ENCODE data around the gene ASCL1. TPM values are rescaled to one million over a fixed set of nuclear protein-coding genes. Genes with fewer than 3 reads are reported as not detected.

The ASCL1 gene
- total and polyA plus RNA-seq, 10 donors = 0.02 TPM; not detected in 9

DNA sequence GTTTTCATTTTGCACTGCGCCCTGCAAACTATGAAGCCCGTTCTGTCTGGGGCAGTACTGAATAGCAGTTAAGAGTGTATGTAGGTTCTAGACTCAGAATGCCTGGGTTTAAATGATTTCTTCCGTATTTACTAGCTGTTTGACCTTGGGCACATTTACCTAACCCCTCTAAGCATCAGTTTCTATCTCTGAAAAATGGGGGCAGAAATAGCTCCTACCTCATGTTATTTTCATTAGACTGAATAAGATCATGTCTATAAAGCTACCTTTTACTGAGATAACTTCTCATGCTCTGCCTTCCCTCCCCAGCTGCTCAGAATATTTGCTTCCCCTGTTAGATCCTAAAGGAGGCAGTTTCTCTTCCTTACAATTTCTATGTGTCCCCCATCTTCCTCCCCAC is 46.2 kb upstream of the ASCL1 start:
- Histone ChIP-seq H3K27me3 (replicated peaks in 1 of 7) (peaks cover 0 to 1% (median 0%) of the 10 kb centered on the region in 7 donors), H3K4me1 (no peaks in the 10 kb centered on the region), H3K27ac (no peak overlapping the region), H3K9me3 (no peaks in the 10 kb centered on the region), H3K4me3 (no peak overlapping the region), H3K36me3 (no peaks in the 10 kb centered on the region)
- intact Hi-C loops (cut with DNase I; ENCODE audit: low total_unique reads) = no loop called here
- DNase-seq = no peak
- WGBS, 5 donors = 68 to 84% (median 74%) methylated on average over 3 of the region's 3 CpGs
- TF ChIP-seq CTCF (IDR thresholded peaks at IDR 0.05 in 8 of 11, conservative IDR thresholded peaks at IDR 0.05 in 3 of 11) (no peak), POLR2A (IDR thresholded peaks at IDR 0.05) (no peak), POLR2AphosphoS5 (IDR thresholded peaks at IDR 0.05) (no peak)

DNA sequence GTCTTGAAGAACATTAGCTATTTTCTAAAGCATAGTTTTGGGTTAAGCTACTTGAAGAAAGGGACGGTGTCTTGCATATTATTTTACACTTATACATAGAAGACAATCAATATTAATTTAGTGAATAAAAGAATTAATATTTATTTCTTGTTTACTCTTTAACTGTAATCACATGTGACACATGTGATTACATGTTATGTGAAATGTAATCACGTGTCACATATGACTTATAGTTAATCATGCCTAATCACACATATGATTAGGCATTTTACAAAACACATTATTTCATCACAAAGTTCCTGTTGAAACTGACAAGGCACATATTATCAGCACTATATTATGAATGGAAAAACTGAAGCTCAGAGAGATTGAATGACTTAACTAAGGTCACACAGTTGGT is 45.2 kb upstream of the ASCL1 start:
- Histone ChIP-seq H3K4me1 (peaks cover 0 to 5% (median 2%) of the 10 kb centered on the region in 6 donors), H3K9me3 (no peaks in the 10 kb centered on the region), H3K4me3 (no peak overlapping the region), H3K27me3 (replicated peaks in 1 of 7) (peaks cover 0 to 10% (median 2%) of the 10 kb centered on the region in 7 donors), H3K27ac (no peak overlapping the region), H3K36me3 (no peaks in the 10 kb centered on the region)
- intact Hi-C loops (cut with DNase I; ENCODE audit: low total_unique reads) = no loop called here
- 70 to 85% (median 73%) methylated on average over 2 of the region's 2 CpGs for WGBS, 5 donors
- DNase-seq = no peak
- no peak for TF ChIP-seq POLR2AphosphoS5 (IDR thresholded peaks at IDR 0.05)
- no peak for TF ChIP-seq CTCF (IDR thresholded peaks at IDR 0.05 in 8 of 11, conservative IDR thresholded peaks at IDR 0.05 in 3 of 11)
- no peak for TF ChIP-seq POLR2A (IDR thresholded peaks at IDR 0.05)

DNA sequence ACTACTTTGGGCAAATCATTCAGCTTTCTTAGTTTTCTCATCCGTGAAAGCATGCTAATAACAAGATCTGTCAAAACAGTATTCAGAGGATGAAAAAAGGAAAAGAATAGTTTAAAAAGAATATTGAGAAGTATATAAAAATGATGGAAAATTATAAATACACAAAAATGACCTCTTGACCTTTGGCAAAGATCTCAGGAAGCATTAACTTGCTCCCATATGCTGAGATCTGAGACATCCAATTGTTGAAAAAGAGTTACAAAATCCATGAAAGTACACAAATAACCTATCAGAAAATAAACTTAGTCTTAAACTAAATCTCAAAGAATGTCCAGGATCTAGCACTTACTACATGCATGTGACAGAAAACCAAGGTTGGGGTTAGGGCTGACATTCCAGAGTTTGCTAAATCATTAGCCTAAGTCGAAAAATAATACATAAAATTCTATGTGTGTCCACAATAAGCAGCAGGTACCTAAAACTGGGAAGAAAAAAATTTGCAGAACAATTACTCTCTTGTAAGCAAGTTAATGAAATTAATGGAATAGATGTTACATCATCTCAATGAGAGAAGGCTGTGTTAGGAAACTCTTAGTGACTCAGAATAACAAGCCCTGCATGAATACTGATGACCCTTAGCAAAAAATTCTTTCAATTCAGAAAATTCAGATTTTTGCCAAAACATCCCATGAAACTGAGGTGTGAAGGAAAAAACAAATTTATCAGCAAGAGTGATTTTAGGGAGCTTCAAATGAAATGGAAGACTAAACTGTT is 43.8 kb upstream of the ASCL1 start:
- peaks cover 0 to 19% (median 3%) of the 10 kb centered on the region in 7 donors for H3K27me3 ChIP-seq (replicated peaks in 1 of 7)
- 75 to 91% (median 77%) methylated on average over 2 of the region's 2 CpGs for WGBS, 5 donors
- peaks cover 0 to 9% (median 4%) of the 10 kb centered on the region in 6 donors for H3K4me1 ChIP-seq
- intact Hi-C loops (cut with DNase I; ENCODE audit: low total_unique reads) = no loop called here
- TF ChIP-seq POLR2A (IDR thresholded peaks at IDR 0.05) = no peak
- no peak for TF ChIP-seq CTCF (IDR thresholded peaks at IDR 0.05 in 8 of 11, conservative IDR thresholded peaks at IDR 0.05 in 3 of 11)
- no peak for TF ChIP-seq POLR2AphosphoS5 (IDR thresholded peaks at IDR 0.05)
- no peak overlapping the region for H3K4me3 ChIP-seq
- DNase-seq = no peak
- H3K9me3 ChIP-seq = no peaks in the 10 kb centered on the region
- H3K27ac ChIP-seq = no peak overlapping the region
- H3K36me3 ChIP-seq = no peaks in the 10 kb centered on the region

DNA sequence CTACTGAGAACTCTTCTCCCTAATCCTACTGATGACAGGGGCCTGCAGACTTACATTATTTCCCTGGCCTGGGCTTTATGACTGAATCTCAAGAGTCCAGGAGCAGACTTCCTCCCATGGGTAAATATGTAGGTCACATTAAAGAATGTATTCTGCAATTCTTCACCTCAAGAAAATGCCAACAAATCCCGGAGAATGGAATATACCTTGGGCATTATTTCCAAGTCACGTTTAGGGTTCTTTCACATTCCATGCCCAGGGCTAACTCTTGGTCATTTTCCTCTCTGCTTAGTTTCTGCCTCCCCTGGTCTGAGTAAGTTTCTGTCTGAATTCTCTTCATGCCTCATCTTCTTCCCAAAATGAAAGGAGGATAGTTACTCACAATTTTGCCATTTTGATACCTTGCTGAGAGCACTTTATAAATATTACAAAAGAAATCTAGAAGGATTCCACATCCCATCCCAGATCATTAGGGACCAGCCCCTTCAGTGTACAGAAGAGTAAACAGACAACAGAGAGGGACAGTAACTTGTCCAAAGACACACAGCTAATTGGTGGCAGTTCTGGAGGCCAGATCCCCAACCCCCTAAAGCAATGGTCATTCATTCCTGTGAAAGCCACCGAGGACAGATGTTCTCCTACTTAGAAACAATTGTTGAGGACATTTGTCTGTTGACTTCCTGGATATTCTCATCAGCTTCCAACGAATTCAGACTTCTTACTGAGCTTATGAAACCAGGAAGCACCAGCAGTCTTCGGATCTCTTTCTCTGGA is 41.0 kb upstream of the ASCL1 start:
- Histone ChIP-seq H3K36me3 (no peaks in the 10 kb centered on the region), H3K27me3 (replicated peaks in 1 of 7) (peaks cover 0 to 19% (median 3%) of the 10 kb centered on the region in 7 donors), H3K4me1 (peaks cover 0 to 9% (median 4%) of the 10 kb centered on the region in 6 donors), H3K27ac (no peak overlapping the region), H3K9me3 (no peaks in the 10 kb centered on the region), H3K4me3 (peak overlapping the region in 1 of 8 donors; percentile 63)
- intact Hi-C loops (cut with DNase I; ENCODE audit: low total_unique reads) = no loop called here
- DNase-seq = no peak
- 52 to 69% (median 58%) methylated on average over 5 of the region's 5 CpGs for WGBS, 5 donors
- TF ChIP-seq CTCF (IDR thresholded peaks at IDR 0.05 in 8 of 11, conservative IDR thresholded peaks at IDR 0.05 in 3 of 11) (no peak), POLR2AphosphoS5 (IDR thresholded peaks at IDR 0.05) (no peak), POLR2A (IDR thresholded peaks at IDR 0.05) (no peak)
